ENCODE measurements around the gene C3orf18. TPM values are rescaled to one million over a fixed set of nuclear protein-coding genes. Genes with fewer than 3 reads are reported as not detected.

C3orf18 gene
- total RNA-seq, 1 donor from 2014 or later, result 13.0 TPM

- TF ChIP-seq CTCF (IDR thresholded peaks at IDR 0.05; ENCODE audit: partially characterized antibody, unreplicated experiment), result no peak
- H3K27ac Mint-ChIP-seq (ENCODE audit: unreplicated experiment), result no peak overlapping the region
- no peaks in the 10 kb centered on the region for H3K4me1 Mint-ChIP-seq (ENCODE audit: low read depth, unreplicated experiment)
- H3K9me3 Mint-ChIP-seq (ENCODE audit: unreplicated experiment), result peaks cover 2% of the 10 kb centered on the region
- DNase-seq, result no peak
- no peak overlapping the region for H3K4me3 Mint-ChIP-seq (ENCODE audit: unreplicated experiment)
- H3K27me3 Mint-ChIP-seq (ENCODE audit: unreplicated experiment), result peaks cover 2% of the 10 kb centered on the region
- H3K36me3 Mint-ChIP-seq (ENCODE audit: unreplicated experiment), result no peaks in the 10 kb centered on the region
These were observed 36.6 kb upstream of the C3orf18 start for GRCh38 chr3:50604110-50604621.

- no peaks in the 10 kb centered on the region for H3K36me3 Mint-ChIP-seq (ENCODE audit: unreplicated experiment)
- no peak for DNase-seq
- TF ChIP-seq CTCF (IDR thresholded peaks at IDR 0.05; ENCODE audit: partially characterized antibody, unreplicated experiment), result no peak
- H3K9me3 Mint-ChIP-seq (ENCODE audit: unreplicated experiment), result no peaks in the 10 kb centered on the region
- peaks cover 2% of the 10 kb centered on the region for H3K27me3 Mint-ChIP-seq (ENCODE audit: unreplicated experiment)
- no peak overlapping the region for H3K4me3 Mint-ChIP-seq (ENCODE audit: unreplicated experiment)
- no peaks in the 10 kb centered on the region for H3K4me1 Mint-ChIP-seq (ENCODE audit: low read depth, unreplicated experiment)
- no peak overlapping the region for H3K27ac Mint-ChIP-seq (ENCODE audit: unreplicated experiment)
These were observed 35.9 kb upstream of the C3orf18 start for GRCh38 chr3:50603261-50604109.

- DNase-seq, result no peak
- peak overlapping the region; percentile 1 for H3K4me3 Mint-ChIP-seq (ENCODE audit: unreplicated experiment)
- no peak for TF ChIP-seq CTCF (IDR thresholded peaks at IDR 0.05; ENCODE audit: partially characterized antibody, unreplicated experiment)
- H3K36me3 Mint-ChIP-seq (ENCODE audit: unreplicated experiment), result no peaks in the 10 kb centered on the region
- H3K9me3 Mint-ChIP-seq (ENCODE audit: unreplicated experiment), result no peaks in the 10 kb centered on the region
- peaks cover 2% of the 10 kb centered on the region for H3K27me3 Mint-ChIP-seq (ENCODE audit: unreplicated experiment)
- H3K4me1 Mint-ChIP-seq (ENCODE audit: low read depth, unreplicated experiment), result no peaks in the 10 kb centered on the region
- no peak overlapping the region for H3K27ac Mint-ChIP-seq (ENCODE audit: unreplicated experiment)
These were observed 35.1 kb upstream of the C3orf18 start for GRCh38 chr3:50602595-50603191.

GRCh38 chr3:50600841-50601591, 33.5 kb upstream of the C3orf18 start:
- no peaks in the 10 kb centered on the region for H3K9me3 Mint-ChIP-seq (ENCODE audit: unreplicated experiment)
- no peak overlapping the region for H3K4me3 Mint-ChIP-seq (ENCODE audit: unreplicated experiment)
- no peak for DNase-seq

More at GRCh38 chr3:50600841-50601591, 33.5 kb upstream of the C3orf18 start:
- no peak for TF ChIP-seq CTCF (IDR thresholded peaks at IDR 0.05; ENCODE audit: partially characterized antibody, unreplicated experiment)
- H3K36me3 Mint-ChIP-seq (ENCODE audit: unreplicated experiment), result no peaks in the 10 kb centered on the region
- H3K27ac Mint-ChIP-seq (ENCODE audit: unreplicated experiment), result no peak overlapping the region
- no peaks in the 10 kb centered on the region for H3K4me1 Mint-ChIP-seq (ENCODE audit: low read depth, unreplicated experiment)
- peaks cover 2% of the 10 kb centered on the region for H3K27me3 Mint-ChIP-seq (ENCODE audit: unreplicated experiment)

All from glutamatergic neuron (in vitro differentiated cells).